Nephron (organoid): ENCODE data around the gene AFF1.

Experiments
- H3K27ac Mint-ChIP-seq, 3 experiments: 2 replicates each; pipeline ENCODE4 v1.8.0; 2020; ENCODE audit warnings: mixed read lengths in 3 of 3, mild to moderate bottlenecking in 2 of 3, moderate library complexity in 1 of 3
- H3K27me3 Mint-ChIP-seq: 2 replicates; pipeline ENCODE4 v1.8.0; 2021; ENCODE audit warnings: low read depth, mild to moderate bottlenecking, moderate library complexity, mixed read lengths
- H3K36me3 Mint-ChIP-seq: 2 replicates; pipeline ENCODE4 v1.8.0; 2020; ENCODE audit warnings: low read depth, mixed read lengths
- H3K4me1 Mint-ChIP-seq: 2 replicates; pipeline ENCODE4 v1.8.0; 2020; ENCODE audit warnings: mixed read lengths
- H3K4me3 Mint-ChIP-seq, 3 experiments: 2 replicates each; pipeline ENCODE4 v1.8.0; 2020; ENCODE audit warnings: mild to moderate bottlenecking in 3 of 3, mixed read lengths in 3 of 3, moderate library complexity in 2 of 3
- H3K9me3 Mint-ChIP-seq: 2 replicates; pipeline ENCODE4 v1.8.0; 2020; ENCODE audit warnings: mixed read lengths
- TF ChIP-seq, protein P1 (sequence below), 3 experiments: fragments of 200-600 bp; sonication (generic); IDR thresholded peaks; one replicate each; pipeline ENCODE4 v1.5.0; 2021; ENCODE audit warnings: antibody characterized with exemption in 3 of 3; ENCODE audit not compliant: unreplicated experiment in 3 of 3

The AFF1 gene

GRCh38 chr4:87118421-87118820 lies 183.6 kb downstream of the AFF1 start:
- TF ChIP-seq, protein P1, sequence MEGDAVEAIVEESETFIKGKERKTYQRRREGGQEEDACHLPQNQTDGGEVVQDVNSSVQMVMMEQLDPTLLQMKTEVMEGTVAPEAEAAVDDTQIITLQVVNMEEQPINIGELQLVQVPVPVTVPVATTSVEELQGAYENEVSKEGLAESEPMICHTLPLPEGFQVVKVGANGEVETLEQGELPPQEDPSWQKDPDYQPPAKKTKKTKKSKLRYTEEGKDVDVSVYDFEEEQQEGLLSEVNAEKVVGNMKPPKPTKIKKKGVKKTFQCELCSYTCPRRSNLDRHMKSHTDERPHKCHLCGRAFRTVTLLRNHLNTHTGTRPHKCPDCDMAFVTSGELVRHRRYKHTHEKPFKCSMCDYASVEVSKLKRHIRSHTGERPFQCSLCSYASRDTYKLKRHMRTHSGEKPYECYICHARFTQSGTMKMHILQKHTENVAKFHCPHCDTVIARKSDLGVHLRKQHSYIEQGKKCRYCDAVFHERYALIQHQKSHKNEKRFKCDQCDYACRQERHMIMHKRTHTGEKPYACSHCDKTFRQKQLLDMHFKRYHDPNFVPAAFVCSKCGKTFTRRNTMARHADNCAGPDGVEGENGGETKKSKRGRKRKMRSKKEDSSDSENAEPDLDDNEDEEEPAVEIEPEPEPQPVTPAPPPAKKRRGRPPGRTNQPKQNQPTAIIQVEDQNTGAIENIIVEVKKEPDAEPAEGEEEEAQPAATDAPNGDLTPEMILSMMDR (IDR thresholded peaks at IDR 0.05; ENCODE audit: unreplicated experiment in 3 of 3): no peak
- Mint-ChIP-seq H3K27me3 (no peaks in the 10 kb centered on the region), H3K4me3 (no peak overlapping the region), H3K4me1 (peaks cover 59% of the 10 kb centered on the region), H3K27ac (peak overlapping the region in 2 of 3 experiments; percentile 92 to 93), H3K36me3 (peaks cover 68% of the 10 kb centered on the region), H3K9me3 (no peaks in the 10 kb centered on the region)

GRCh38 chr4:87118826-87119225 lies 184.0 kb downstream of the AFF1 start:
- Mint-ChIP-seq H3K27ac (peak overlapping the region in 2 of 3 experiments; percentile 74 to 84), H3K4me3 (no peak overlapping the region), H3K4me1 (peaks cover 62% of the 10 kb centered on the region), H3K27me3 (no peaks in the 10 kb centered on the region), H3K9me3 (no peaks in the 10 kb centered on the region), H3K36me3 (peaks cover 66% of the 10 kb centered on the region)
- TF ChIP-seq, protein P1 (IDR thresholded peaks at IDR 0.05; ENCODE audit: unreplicated experiment in 3 of 3): no peak

- TF ChIP-seq, protein P1 (IDR thresholded peaks at IDR 0.05; ENCODE audit: unreplicated experiment in 3 of 3): no peak
- H3K9me3 Mint-ChIP-seq: no peaks in the 10 kb centered on the region
- peak overlapping the region; percentile 61 to 84 (median 74) for H3K27ac Mint-ChIP-seq
- H3K27me3 Mint-ChIP-seq: no peaks in the 10 kb centered on the region
- H3K4me1 Mint-ChIP-seq: peaks cover 62% of the 10 kb centered on the region
- peaks cover 62% of the 10 kb centered on the region for H3K36me3 Mint-ChIP-seq
- H3K4me3 Mint-ChIP-seq: no peak overlapping the region
These were observed 185.2 kb downstream of the AFF1 start for GRCh38 chr4:87120010-87120409.

- Mint-ChIP-seq H3K4me1 (peaks cover 62% of the 10 kb centered on the region), H3K4me3 (peak overlapping the region; percentile 28 to 44 (median 29)), H3K27ac (peak overlapping the region; percentile 61 to 84 (median 74)), H3K27me3 (no peaks in the 10 kb centered on the region), H3K9me3 (no peaks in the 10 kb centered on the region), H3K36me3 (peaks cover 62% of the 10 kb centered on the region)
- TF ChIP-seq, protein P1 (IDR thresholded peaks at IDR 0.05; ENCODE audit: unreplicated experiment in 3 of 3): no peak
These were observed 185.8 kb downstream of the AFF1 start for GRCh38 chr4:87120411-87121162.

DNA sequence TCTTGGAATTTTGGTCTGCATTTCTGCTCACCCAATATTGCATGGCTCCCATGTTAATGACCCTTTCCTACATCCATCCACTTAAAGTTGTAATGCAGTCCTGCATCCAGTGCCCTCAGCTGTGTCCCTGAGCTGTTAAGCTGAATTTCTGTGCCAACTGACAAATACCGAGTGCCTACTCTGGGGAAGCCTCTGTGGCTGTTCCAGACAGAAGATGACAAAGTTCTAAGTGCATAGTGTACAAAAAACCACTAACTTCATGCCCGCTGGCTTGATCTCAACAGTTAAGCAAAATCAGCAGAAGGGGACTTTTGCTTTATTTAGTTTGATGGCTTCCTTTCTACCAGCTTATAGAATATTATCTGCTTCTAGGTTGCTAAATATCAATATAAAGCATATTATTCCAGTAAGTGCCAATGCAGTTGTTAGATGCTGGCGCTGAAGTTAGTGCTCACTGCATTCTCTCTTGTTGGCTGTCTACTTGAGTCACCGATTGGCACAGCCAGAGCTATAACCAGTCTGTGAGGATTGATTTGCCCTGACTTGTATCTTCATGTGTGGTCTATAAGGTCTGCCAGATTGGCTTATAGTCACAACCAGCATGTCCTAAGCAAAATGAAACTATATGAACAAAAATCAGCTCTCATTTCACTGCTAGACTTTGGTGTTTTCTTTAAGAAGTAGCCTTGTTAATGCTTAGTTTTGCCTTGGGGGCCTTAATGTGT lies 186.7 kb downstream of the AFF1 start:
- no peaks in the 10 kb centered on the region for H3K27me3 Mint-ChIP-seq
- peak overlapping the region; percentile 60 to 67 (median 61) for H3K27ac Mint-ChIP-seq
- no peak overlapping the region for H3K4me3 Mint-ChIP-seq
- peaks cover 62% of the 10 kb centered on the region for H3K36me3 Mint-ChIP-seq
- no peaks in the 10 kb centered on the region for H3K9me3 Mint-ChIP-seq
- H3K4me1 Mint-ChIP-seq: peaks cover 56% of the 10 kb centered on the region
- TF ChIP-seq, protein P1 (IDR thresholded peaks at IDR 0.05; ENCODE audit: unreplicated experiment in 3 of 3): no peak
